AG09309 (cell line): ENCODE data around the gene CDH13.

ENCODE experiments used
- DNase-seq: peaks from one replicate; pipeline ENCODE4 v3.0.0-alpha.2; 2010; ENCODE audit warnings: low read depth
- H3K4me3 ChIP-seq: 2 replicates; pipeline ENCODE4 v1.5.1; 2011; ENCODE audit warnings: mild to moderate bottlenecking, low read depth, low read length, moderate library complexity; ENCODE audit not compliant: control insufficient read depth
- TF ChIP-seq, protein P1 (sequence below): IDR thresholded peaks from 2 replicates; pipeline ENCODE4 v1.5.1; 2011; ENCODE audit warnings: mild to moderate bottlenecking, low read depth, low read length, inconsistent platforms; ENCODE audit not compliant: insufficient read depth, control insufficient read depth; ENCODE audit errors: missing control alignments

Gene CDH13

GRCh38 chr16:82947698-82948097, 320.9 kb downstream of the CDH13 start:
- TF ChIP-seq, protein P1, sequence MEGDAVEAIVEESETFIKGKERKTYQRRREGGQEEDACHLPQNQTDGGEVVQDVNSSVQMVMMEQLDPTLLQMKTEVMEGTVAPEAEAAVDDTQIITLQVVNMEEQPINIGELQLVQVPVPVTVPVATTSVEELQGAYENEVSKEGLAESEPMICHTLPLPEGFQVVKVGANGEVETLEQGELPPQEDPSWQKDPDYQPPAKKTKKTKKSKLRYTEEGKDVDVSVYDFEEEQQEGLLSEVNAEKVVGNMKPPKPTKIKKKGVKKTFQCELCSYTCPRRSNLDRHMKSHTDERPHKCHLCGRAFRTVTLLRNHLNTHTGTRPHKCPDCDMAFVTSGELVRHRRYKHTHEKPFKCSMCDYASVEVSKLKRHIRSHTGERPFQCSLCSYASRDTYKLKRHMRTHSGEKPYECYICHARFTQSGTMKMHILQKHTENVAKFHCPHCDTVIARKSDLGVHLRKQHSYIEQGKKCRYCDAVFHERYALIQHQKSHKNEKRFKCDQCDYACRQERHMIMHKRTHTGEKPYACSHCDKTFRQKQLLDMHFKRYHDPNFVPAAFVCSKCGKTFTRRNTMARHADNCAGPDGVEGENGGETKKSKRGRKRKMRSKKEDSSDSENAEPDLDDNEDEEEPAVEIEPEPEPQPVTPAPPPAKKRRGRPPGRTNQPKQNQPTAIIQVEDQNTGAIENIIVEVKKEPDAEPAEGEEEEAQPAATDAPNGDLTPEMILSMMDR: no peak
- H3K4me3 ChIP-seq: no peak overlapping the region
- no peak for DNase-seq

DNA sequence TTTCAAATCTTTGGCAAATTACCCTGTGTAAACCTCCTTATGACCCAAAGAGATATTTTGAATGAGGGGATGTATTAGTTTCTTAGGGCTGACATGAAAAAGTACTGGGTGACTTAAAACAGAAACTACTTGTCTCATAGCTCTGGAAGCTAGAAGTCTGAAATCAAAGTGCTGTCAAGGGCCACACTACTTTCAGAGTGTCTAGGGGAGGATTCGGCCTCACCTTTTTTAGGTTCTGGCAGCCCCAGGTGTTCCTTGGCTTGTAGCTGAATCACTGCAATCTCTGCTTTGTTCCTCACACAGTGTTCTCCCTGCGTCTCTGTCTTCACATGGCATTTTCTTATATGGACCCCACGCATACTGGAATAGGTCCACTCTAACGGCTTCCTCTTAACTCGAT, 322.2 kb downstream of the CDH13 start:
- TF ChIP-seq, protein P1: no peak
- no peak for DNase-seq

DNA sequence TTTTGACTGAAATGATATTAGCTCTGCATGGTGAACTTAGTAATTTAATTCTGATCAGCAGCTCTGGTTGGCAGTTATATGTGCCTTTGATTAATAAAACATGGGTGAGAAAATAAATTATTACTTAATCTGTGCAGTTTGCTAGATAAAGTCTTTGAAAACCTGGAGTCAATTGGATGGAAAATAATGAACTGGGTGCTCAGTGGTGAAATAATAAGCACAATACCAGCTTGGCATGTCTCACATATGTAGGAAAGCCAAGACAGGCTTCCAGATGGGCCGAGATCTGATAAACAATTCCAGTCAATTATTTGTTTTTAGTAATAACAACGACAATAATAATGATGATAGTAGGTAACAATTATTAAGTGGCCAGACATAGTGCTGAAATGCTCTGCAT, 326.7 kb downstream of the CDH13 start:
- TF ChIP-seq, protein P1: no peak

More for the DNA sequence above, 322.2 kb downstream of the CDH13 start:
- H3K4me3 ChIP-seq: no peak overlapping the region

GRCh38 chr16:82954224-82954929, 327.6 kb downstream of the CDH13 start:
- TF ChIP-seq, protein P1: no peak
- DNase-seq: peak; percentile 42
- no peak overlapping the region for H3K4me3 ChIP-seq

More for the DNA sequence above, 326.7 kb downstream of the CDH13 start:
- DNase-seq: no peak
- H3K4me3 ChIP-seq: no peak overlapping the region

GRCh38 chr16:82955741-82956348, 329.1 kb downstream of the CDH13 start:
- DNase-seq: no peak
- TF ChIP-seq, protein P1: no peak
- no peak overlapping the region for H3K4me3 ChIP-seq

DNA sequence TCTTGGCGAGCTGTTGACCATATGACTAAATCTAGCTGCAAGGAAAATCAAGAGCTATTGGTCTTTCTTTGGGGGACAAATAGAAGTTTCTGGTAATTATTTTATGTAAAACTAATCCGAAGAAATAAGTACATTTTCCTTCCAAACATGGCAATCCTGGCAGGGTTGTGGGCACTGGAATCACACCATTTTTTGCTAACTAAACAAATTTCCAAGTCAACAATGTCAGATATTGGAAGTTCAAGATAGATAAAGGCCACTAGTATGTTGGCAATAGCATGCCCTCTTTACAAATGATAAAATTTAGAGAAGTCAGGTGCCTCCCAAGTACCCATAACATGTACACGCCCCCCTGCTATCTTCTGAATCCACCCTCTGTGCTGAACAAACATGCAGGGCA, 330.4 kb downstream of the CDH13 start:
- no peak for DNase-seq
- TF ChIP-seq, protein P1: no peak

More for the DNA sequence above, 330.4 kb downstream of the CDH13 start:
- H3K4me3 ChIP-seq: no peak overlapping the region
